SKM-1 treated with dmso at 0.1 percent for 144 hours (cell line): ENCODE results near the gene HOXB2.

Experiments used
- DNase-seq: peaks from one replicate; lab custom pipeline; 2025; ENCODE audit not compliant: unreplicated experiment; lab: John Stamatoyannopoulos, UW

HOXB2 gene

GRCh38 chr17:48545022-48545375 lies at the start of gene HOXB2:
Gene HOXB2, minus strand, starts transcription at chr17:48545109. Its CDS starts 198 bp downstream, at chr17:48544911.
- DNase-seq: no peak

GRCh38 chr17:48593840-48594537 lies 49.1 kb upstream of the HOXB2 start:
- peak; percentile 79 for DNase-seq

- no peak for DNase-seq
Observed at GRCh38 chr17:48593126-48593829, 48.4 kb upstream of the HOXB2 start, which contains the start of gene HOXB5. Gene HOXB5, minus strand, starts transcription at chr17:48593779. Its CDS starts 97 bp downstream, at chr17:48593682.

GRCh38 chr17:48592577-48592976 lies 47.7 kb upstream of the HOXB2 start:
- no peak for DNase-seq

GRCh38 chr17:48592057-48592514 lies 47.2 kb upstream of the HOXB2 start:
- no peak for DNase-seq

GRCh38 chr17:48591255-48592056 lies 46.5 kb upstream of the HOXB2 start:
- DNase-seq: no peak

GRCh38 chr17:48590607-48591161 lies 45.8 kb upstream of the HOXB2 start:
- no peak for DNase-seq

- no peak for DNase-seq
Observed at GRCh38 chr17:48589831-48590606, 45.1 kb upstream of the HOXB2 start, which contains the start of gene HOXB3. Gene HOXB3, minus strand, starts transcription at chr17:48590241. Its CDS starts 37,767 bp downstream, at chr17:48552474.

GRCh38 chr17:48589060-48589830 lies 44.3 kb upstream of the HOXB2 start:
- no peak for DNase-seq

- no peak for DNase-seq
Observed at GRCh38 chr17:48588528-48588927, 43.6 kb upstream of the HOXB2 start.

- no peak for DNase-seq
Observed at GRCh38 chr17:48588074-48588415, 43.1 kb upstream of the HOXB2 start.

- no peak for DNase-seq
Observed at GRCh38 chr17:48587276-48588073, 42.6 kb upstream of the HOXB2 start.

- DNase-seq: no peak
Observed at GRCh38 chr17:48586355-48587258, 41.7 kb upstream of the HOXB2 start.

- DNase-seq: no peak
Observed at GRCh38 chr17:48584223-48584741, 39.4 kb upstream of the HOXB2 start.

GRCh38 chr17:48583708-48584222 lies 38.9 kb upstream of the HOXB2 start:
- no peak for DNase-seq

- no peak for DNase-seq
Observed at GRCh38 chr17:48582750-48583069, 37.8 kb upstream of the HOXB2 start.

GRCh38 chr17:48579760-48580554 lies 35.0 kb upstream of the HOXB2 start:
- DNase-seq: no peak
